Lower lobe of right lung (tissue), 2 donors: ENCODE data around the gene SULT1A2. TPM values are rescaled to one million over a fixed set of nuclear protein-coding genes. Genes with fewer than 3 reads are reported as not detected.

Experiments used
- ATAC-seq, 2 donors: fragments of 200-7000 bp; cut with Tn5 transposase; one replicate each; pipeline ENCODE4 v1.9.1; 2020 to 2022; ENCODE audit warnings: mild to moderate bottlenecking in 2 of 2, moderate library complexity in 2 of 2
- DNase-seq: peaks from one replicate; pipeline ENCODE4 v3.0.0-alpha.2; 2020
- H3K27ac ChIP-seq: fragments of 200-600 bp; one replicate; pipeline ENCODE4 v1.8.0; 2022
- H3K27me3 ChIP-seq: fragments of 200-600 bp; one replicate; pipeline ENCODE4 v1.8.0; 2022; ENCODE audit warnings: low read depth
- H3K36me3 ChIP-seq: fragments of 200-600 bp; one replicate; pipeline ENCODE4 v1.8.0; 2022; ENCODE audit warnings: mild to moderate bottlenecking
- H3K4me1 ChIP-seq: fragments of 200-600 bp; one replicate; pipeline ENCODE4 v1.8.0; 2022
- H3K4me3 ChIP-seq: fragments of 200-600 bp; one replicate; pipeline ENCODE4 v1.8.0; 2022; ENCODE audit warnings: mild to moderate bottlenecking
- H3K9me3 ChIP-seq: fragments of 200-600 bp; one replicate; pipeline ENCODE4 v1.8.0; 2022
- CTCF ChIP-seq: fragments of 200-600 bp; IDR thresholded peaks from one replicate; pipeline ENCODE4 v1.8.0; 2022; ENCODE audit warnings: antibody characterized with exemption, mild to moderate bottlenecking
- intact Hi-C: fragments of 100-400 bp; cut with DNase I; formaldehyde crosslinking; loops from one replicate; pipeline ENCODE4 v1.11.0; 2022
- total RNA-seq: library from RNA; stranded (reverse); fragmentation: NEBNext Ultra II Directional; extraction: Animal tissue kit (Norgen Biotek cat#: 25700); gene quantifications from one replicate; pipeline ENCODE4 v1.2.1, GENCODE V29; 2021
- donor health status: DM: no; HTN: yes; CAD: no; lungs with severe emphysema.

Gene SULT1A2
- total RNA-seq, 1 donor from 2014 or later, result 10.3 TPM

GRCh38 chr16:28563218-28563617 is 33.6 kb downstream of the SULT1A2 start:
- no peak for TF ChIP-seq CTCF
- DNase-seq (no peak), ATAC-seq (peak in 1 of 2 donors; percentile 29)
- H3K4me3 ChIP-seq, result no peak overlapping the region
- H3K27ac ChIP-seq, result no peak overlapping the region
- H3K36me3 ChIP-seq, result peaks cover 14% of the 10 kb centered on the region
- intact Hi-C loops, result no loop called here
- H3K4me1 ChIP-seq, result peaks cover 24% of the 10 kb centered on the region
- no peaks in the 10 kb centered on the region for H3K9me3 ChIP-seq
- H3K27me3 ChIP-seq, result no peaks in the 10 kb centered on the region

GRCh38 chr16:28562199-28562598 is 34.7 kb downstream of the SULT1A2 start:
- TF ChIP-seq CTCF, result no peak
- no peak for DNase-seq
- ATAC-seq, result no peak
- Histone ChIP-seq H3K9me3 (no peaks in the 10 kb centered on the region), H3K4me3 (no peak overlapping the region), H3K4me1 (peaks cover 24% of the 10 kb centered on the region), H3K27ac (peak overlapping the region; percentile 61), H3K27me3 (no peaks in the 10 kb centered on the region), H3K36me3 (peaks cover 23% of the 10 kb centered on the region)
- intact Hi-C loops, result no loop called here

- Histone ChIP-seq H3K36me3 (peaks cover 26% of the 10 kb centered on the region), H3K9me3 (no peaks in the 10 kb centered on the region), H3K4me3 (no peak overlapping the region), H3K4me1 (peaks cover 24% of the 10 kb centered on the region), H3K27me3 (no peaks in the 10 kb centered on the region), H3K27ac (peak overlapping the region; percentile 61)
- DNase-seq, result no peak
- intact Hi-C loops, result no loop called here
- TF ChIP-seq CTCF, result no peak
- peak; percentile 66 to 86 for ATAC-seq
Measured at GRCh38 chr16:28561557-28562187, 35.2 kb downstream of the SULT1A2 start.

- no peaks in the 10 kb centered on the region for H3K27me3 ChIP-seq
- DNase-seq, result no peak
- ATAC-seq, result no peak
- H3K4me3 ChIP-seq, result no peak overlapping the region
- H3K27ac ChIP-seq, result no peak overlapping the region
- intact Hi-C loops, result no loop called here
- TF ChIP-seq CTCF, result no peak
- H3K4me1 ChIP-seq, result peaks cover 42% of the 10 kb centered on the region
- H3K9me3 ChIP-seq, result no peaks in the 10 kb centered on the region
- peaks cover 22% of the 10 kb centered on the region for H3K36me3 ChIP-seq
Measured at GRCh38 chr16:28558456-28558855, 38.4 kb downstream of the SULT1A2 start.

GRCh38 chr16:28556914-28557320 is 39.9 kb downstream of the SULT1A2 start:
- Histone ChIP-seq H3K27me3 (no peaks in the 10 kb centered on the region), H3K9me3 (no peaks in the 10 kb centered on the region), H3K4me3 (no peak overlapping the region), H3K27ac (peak overlapping the region; percentile 10), H3K4me1 (peaks cover 34% of the 10 kb centered on the region), H3K36me3 (peaks cover 22% of the 10 kb centered on the region)
- DNase-seq (no peak), ATAC-seq (no peak)
- intact Hi-C loops, result no loop called here
- TF ChIP-seq CTCF, result no peak
